Forelimb muscle (tissue), 1 donor: ENCODE data around the gene N4BP2L1. TPM values are rescaled to one million over a fixed set of nuclear protein-coding genes. Genes with fewer than 3 reads are reported as not detected.

Experiments
- DNase-seq: peaks from one replicate; pipeline ENCODE4 v3.0.0-alpha.2; 2013; ENCODE audit warnings: low read depth
- polyA plus RNA-seq: library from polyadenylated mRNA; unstranded; fragments of 120-200 nt; gene quantifications from one replicate; pipeline ENCODE4 v1.2.1, GENCODE V29; 2013; ENCODE audit not compliant: insufficient read length

Gene N4BP2L1
- polyA plus RNA-seq, result 8.8 TPM

- no peak for DNase-seq
These were observed at the start of gene N4BP2L1 for GRCh38 chr13:32427852-32428580. N4BP2L1 (minus strand) TSS chr13:32428130; CDS start chr13:32428082, 48 bp downstream.

DNA sequence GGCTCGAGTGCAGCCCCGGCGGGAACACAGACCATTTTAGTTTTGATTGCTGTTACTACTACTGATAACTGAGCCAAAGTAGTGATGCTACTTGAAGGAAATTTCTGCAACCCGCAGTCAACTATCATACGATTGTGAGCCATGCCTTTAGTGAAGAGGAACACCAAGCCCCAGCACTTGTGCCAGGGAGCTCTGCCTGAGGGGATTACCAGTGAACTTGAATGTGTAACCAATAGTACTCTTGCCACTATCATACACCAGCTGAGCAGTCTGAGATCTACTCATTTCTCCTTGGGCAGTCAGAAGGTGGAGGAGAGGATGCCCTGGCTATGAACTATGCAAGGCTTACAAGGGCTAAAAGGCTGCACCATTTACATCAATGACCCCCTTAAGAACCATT, 49.0 kb upstream of the N4BP2L1 start:
- no peak for DNase-seq

DNA sequence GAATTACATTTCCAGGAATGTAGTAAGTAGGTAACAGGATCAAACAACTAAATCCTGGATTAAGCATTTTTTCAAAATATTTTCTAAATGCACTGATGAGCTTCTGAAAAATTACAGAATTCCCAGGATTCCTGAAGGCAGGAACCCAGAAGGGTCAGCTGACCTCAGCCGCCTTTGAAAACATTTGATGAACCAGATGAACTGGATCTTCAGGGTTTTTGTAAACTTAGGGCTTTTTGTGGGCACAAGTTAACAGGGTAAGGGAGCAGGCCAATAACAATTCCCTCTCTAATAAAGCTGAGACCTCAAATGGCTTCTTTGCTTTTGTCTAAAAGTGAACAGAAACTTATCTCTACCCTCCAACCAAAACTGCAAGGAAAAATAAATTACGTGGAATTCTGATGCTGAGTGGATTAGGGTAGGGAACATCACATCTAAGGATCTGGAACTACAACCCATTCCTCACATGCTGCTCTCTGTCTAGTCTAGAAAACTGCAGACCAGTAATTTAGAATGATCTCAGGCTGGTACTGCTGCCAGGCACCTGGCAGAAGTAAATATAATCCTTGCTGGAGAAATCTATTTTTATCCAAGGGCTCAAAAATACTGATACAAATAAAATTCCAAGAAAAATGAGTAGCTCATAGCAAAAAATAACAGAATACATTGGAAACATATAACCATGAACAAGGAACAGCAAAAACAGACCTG, 48.2 kb upstream of the N4BP2L1 start:
- no peak for DNase-seq

GRCh38 chr13:32474999-32475792, 47.3 kb upstream of the N4BP2L1 start:
- no peak for DNase-seq

DNA sequence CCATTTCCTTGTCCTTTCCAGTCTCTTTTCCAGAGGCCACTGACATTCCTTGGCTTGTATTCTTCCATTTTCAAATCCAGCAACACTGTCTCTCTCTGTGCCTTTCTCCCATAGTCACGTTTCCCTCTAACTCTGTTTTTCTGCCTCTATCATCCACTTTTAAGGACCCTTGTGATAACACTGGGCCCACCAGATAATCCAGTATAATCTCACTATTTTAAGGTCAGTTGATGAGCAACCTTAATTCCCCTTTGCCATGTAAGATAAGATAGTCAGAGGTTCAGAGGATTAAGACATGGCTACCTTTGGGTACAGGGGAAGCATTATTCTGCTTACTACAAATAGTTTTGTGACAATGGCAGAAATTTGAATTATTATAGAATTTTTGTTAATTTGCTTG, 45.7 kb upstream of the N4BP2L1 start:
- DNase-seq, result no peak

GRCh38 chr13:32472194-32472621, 44.3 kb upstream of the N4BP2L1 start:
- peak; percentile 25 for DNase-seq

DNA sequence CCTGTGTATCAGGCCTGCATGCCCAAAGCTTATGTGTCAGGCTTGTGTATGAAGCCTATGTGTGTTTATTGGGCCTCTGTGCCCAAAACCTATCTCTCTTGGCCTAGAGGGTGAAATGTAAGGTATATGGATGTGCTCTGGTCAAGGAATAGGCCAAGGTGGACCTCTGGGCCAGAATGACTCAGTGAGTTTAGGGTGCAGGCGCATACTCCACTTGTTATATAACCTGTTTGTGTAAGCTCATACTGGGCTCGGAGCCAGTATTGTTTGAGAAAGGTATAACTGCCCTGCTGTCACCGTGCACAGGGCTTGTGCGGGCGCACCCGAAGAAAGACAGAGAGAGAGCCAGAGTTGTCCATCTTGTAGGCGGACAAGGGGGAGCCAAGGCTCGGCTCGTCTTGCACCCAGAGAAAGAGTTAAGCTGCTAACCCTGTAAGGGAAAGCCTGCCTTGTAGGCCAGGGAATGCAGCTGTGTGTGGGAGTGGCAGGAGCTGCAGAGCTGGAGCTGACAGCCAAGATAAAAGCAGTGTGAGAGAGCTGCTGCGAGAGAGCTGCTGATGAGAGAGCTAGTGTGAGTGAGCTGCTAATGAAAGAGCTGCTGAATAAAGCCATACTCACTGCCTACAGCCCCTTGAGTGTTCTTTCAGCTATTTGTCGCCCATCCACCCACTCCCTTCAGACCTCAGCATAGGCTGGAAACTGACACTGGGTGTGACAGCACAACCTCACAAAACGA, 43.4 kb upstream of the N4BP2L1 start:
- peak; percentile 48 for DNase-seq

DNA sequence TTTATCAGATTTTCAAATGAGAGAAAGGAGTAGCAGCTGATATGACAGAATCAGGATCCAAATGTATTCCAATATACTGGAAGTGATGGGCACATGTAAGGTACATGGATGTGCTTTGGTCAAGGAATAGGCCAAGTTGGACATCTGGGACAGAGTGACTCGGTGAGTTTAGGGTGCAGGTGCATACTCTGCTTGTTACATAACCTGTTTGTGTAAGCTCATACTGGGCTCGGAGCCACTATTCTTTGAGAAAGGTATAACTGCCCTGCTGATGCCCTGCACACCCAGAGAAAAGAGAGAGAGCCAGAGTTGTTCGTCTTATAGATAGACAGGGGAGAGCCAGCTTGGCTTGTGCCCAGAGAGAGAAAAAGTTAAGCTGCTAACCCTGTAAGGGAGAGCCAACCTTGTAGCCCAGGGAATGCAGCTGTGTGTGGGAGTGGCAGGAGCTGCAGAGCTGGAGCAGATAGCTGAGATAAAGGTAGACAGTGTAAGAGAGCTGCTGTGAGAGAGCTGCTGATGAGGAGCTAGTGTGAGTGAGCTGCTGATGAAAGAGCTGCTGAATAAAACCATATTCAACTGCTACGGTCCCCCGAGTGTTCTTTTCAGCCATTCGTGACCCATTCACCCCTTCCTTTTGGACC, 40.7 kb upstream of the N4BP2L1 start:
- no peak for DNase-seq

DNA sequence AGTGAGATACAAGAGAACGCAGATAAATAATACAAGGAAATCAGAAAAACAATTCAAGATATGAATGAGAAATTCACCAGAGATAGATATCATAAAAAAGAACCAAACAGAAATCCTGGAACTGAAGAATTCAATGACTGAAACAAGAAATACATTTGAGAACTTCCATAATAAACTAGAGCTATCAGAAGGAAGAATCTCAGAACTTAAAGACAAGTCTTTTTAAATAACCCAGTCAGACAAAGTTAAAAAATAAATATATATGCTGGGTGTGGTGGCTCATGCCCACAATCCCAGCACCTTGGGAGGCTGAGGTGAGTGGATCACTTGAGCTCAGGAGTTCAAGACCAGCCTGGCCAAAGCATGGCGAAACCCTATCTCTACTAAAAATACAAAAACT, 28.7 kb upstream of the N4BP2L1 start:
- DNase-seq, result no peak

- DNase-seq, result no peak
These were observed 27.6 kb upstream of the N4BP2L1 start for GRCh38 chr13:32455594-32455903.

DNA sequence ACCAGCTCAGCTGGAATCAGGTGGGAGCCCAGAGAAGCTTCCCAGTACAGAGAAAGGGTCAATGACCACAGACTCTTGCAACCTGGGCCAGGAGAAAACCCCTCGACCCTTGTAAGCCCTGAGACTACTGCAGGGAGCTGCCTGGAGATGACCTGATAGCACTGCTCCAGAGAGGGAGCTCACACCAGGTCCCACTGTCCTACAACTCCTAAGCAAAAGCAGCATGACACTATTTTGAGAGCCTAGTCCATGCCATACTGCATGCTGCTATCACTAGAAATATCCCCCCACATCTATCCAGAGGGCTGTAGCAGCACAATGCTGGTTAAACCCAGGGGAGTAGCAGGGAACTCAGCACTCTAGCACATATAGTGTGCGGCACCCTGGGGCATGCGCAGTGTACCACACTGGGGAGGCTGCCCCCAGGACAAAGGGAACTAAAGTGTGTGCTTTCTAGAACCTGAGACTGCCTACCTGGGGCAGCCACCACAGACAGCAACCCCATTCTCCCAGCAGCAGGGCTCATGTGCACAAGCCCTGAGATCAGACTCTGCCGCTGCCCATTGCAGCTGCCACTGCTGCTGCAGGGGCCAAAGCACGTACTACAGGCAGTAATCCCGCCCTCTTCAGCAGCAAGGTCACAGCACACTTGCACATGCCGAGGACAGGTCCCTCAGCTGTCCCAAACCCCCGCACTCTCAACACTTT, 27.1 kb upstream of the N4BP2L1 start:
- no peak for DNase-seq

- no peak for DNase-seq
These were observed 26.1 kb upstream of the N4BP2L1 start for GRCh38 chr13:32453981-32454380.

DNA sequence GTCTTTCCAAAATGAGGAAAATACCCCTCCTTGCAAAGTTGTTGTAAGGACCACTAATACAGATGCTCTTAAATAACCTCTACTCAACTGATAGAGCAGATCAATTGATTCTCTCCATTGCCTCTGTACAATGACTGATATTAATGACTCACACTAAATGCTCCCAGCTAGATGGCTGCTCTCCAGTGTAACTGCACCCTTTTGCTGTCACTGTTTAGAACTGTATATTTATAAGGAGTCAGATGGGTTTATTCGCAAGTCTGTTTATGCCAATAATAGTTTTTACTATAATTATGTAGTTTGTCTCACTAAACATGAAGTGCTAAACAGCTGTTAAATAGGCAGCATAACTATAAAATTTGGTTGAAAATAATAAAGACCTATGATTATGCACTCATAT, 21.0 kb upstream of the N4BP2L1 start:
- no peak for DNase-seq

DNA sequence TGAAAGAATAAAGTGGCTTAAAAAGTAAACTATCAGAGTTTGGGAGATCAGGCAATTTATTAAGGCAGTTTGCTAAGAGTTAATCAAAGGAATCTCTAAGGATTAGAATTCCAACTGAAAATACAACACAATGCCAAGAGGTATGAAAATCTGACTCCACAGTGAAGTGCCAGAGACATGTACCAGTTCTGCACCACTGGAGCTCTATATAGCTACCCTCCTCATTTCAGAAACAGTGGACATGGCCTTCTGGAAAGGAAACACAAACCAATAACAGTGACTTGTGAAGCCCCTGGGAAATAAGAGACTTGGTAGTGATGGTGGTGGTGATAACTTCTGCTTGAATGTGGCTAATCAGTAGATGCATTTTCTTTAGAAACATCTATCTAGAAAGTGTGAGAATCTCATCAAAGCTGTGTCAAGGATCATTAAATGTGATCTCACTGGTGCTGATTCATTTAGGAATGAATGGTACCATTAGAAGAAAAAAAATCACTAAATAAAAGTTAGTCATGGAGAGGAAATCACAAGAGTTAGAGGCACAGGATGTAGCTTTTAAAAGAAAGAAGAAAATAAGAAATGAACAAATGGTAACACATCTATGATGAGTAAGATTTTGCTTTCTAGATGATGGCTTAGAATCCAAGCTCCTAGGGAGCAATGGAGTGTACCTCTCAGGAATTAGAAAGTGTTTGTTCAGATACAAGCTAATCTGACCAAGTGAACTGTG, 20.1 kb upstream of the N4BP2L1 start:
- DNase-seq, result no peak

DNA sequence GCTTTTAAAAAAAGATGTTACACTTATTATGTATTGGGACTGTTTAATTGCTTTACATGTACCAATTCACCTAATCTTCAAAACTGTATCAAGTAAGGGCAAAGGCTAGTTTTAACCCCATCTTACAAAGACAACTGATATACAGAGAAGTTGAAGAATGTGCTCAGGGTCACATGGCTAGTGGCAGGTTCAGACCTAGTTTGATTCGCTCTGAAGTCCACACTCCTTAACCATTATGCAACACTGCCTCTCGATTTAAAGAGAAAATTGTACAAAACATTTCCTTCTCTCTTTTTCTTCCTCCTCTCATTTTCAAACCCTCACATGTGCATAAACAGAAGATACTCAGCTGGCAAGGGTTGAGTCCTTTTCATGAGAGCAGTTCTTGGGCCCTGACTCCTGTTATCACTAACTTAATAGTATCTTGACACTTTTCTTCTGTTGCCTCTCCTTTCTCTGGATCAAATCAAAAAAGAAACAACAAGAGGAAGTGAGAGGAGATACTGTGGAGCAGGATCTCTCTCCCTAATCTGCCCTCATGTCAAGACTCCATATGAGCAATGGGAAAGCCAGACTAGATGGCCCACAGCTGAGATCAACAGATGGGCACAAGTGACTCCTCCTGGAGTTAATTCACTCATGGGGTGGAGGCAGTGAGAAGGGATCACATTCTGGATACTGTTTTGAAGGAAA, 19.0 kb upstream of the N4BP2L1 start:
- no peak for DNase-seq

GRCh38 chr13:32446220-32446619, 18.3 kb upstream of the N4BP2L1 start:
- no peak for DNase-seq

DNA sequence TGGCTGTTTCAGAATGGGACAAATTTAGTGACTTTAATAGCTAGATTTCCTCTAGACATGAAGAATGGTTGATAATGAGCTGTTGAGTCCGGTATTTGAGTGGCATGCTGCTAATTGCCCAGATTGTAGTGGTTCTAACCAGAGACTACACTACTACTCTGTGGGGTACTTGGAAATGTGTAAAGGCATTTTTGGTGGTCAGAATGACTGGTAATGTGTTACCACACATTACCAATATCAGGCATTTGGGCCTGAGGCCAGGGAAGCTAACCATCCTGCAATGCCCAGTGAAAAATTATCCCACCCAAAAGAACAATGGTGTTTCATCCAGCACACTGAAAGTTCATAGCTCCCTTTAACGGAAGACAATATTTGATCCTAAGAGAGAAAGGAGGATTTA, 17.5 kb upstream of the N4BP2L1 start:
- no peak for DNase-seq

DNA sequence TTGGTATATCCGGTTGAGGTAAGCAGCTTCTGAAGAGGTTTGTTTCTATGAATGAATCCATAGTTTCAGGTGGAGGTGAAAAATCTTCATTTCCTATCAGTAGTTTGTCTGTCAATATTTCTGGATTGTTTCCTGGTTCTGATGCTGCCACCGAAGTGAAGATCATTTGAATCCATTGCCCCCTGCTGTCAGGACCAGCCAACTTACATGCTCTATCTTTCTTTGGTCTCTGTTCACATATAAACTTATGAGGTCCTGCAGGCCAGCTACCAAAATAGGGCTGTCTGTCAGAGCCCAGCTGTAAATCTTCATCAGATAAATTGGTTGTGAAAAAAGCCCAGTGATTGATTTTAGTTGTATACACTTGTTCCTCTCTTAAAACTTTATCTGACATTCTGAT, 15.2 kb upstream of the N4BP2L1 start:
- DNase-seq, result no peak

DNA sequence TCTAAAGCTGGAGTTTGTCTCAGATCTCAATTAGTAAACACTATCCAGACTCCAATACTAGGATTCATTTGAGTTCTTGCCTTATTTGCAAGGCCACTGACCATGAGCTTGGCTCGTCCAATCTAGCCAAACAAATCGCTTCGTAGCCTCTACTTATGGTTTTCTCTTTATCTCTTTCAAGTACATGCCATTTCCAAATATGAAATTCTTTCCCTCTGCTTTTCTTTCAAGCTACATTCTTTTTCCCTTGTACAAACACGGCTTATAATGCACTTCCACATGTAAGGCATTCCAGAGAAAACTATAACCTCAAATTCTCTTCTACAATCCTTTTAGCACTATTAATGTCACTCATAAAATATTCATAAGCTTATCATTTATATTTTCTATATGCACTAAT, 10.9 kb upstream of the N4BP2L1 start:
- no peak for DNase-seq

DNA sequence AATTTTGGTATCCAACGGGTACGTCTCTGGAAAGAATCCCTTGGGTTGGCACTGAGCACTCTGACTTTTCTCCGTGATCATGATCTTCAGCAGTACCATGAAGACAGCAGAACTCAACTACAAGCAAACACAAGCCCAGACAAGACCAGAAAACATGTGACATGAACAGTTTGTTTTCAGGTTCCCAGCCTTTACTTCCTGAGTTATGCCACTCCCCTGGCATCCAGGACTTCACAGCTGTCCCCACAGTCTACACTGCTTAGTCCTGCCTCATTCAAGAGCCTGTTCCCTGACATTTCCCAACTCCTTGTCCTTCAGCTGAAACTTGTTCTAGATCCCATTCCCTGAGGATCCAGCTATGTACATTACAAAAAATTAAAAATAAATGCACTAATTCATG, 4.9 kb upstream of the N4BP2L1 start:
- no peak for DNase-seq
